GM23338 (cell line): ENCODE data around the gene NPDC1. TPM values are rescaled to one million over a fixed set of nuclear protein-coding genes. Genes with fewer than 3 reads are reported as not detected.
A peak's percentile ranks its signal among the peaks of the same experiment; 100 is the strongest.

ENCODE experiments used
- ATAC-seq: fragments of 200-7000 bp; cut with Tn5 transposase; 3 replicates; pipeline ENCODE4 v1.9.1; 2020
- DNase-seq: peaks from one replicate; pipeline ENCODE4 v3.0.0-alpha.2; 2015; ENCODE audit warnings: low spot score
- H2AFZ ChIP-seq: fragments of 200-600 bp; sonication (generic); 2 replicates; pipeline ENCODE4 v1.8.0; 2016; ENCODE audit warnings: antibody characterized with exemption, mild to moderate bottlenecking, moderate library complexity
- H3F3A ChIP-seq: fragments of 200-600 bp; sonication (generic); replicated peaks from 2 replicates; pipeline ENCODE4 v1.8.0; 2017; ENCODE audit warnings: antibody characterized with exemption, mixed run types, low read depth
- H3K27ac ChIP-seq: fragments of 200-600 bp; sonication (generic); 2 replicates; pipeline ENCODE4 v1.6.1; 2016; ENCODE audit warnings: low read depth
- H3K27me3 ChIP-seq: fragments of 200-600 bp; sonication (generic); 2 replicates; pipeline ENCODE4 v1.8.0; 2016; ENCODE audit warnings: mild to moderate bottlenecking, mixed run types, moderate library complexity; ENCODE audit not compliant: insufficient read depth
- H3K36me3 ChIP-seq: fragments of 200-600 bp; sonication (generic); 2 replicates; pipeline ENCODE4 v1.8.0; 2016; ENCODE audit warnings: mild to moderate bottlenecking; ENCODE audit not compliant: insufficient read depth
- H3K4me1 ChIP-seq: fragments of 200-600 bp; sonication (generic); 2 replicates; pipeline ENCODE4 v1.8.0; 2016; ENCODE audit warnings: mild to moderate bottlenecking, moderate library complexity; ENCODE audit not compliant: insufficient read depth
- H3K4me2 ChIP-seq: fragments of 200-600 bp; sonication (generic); 2 replicates; pipeline ENCODE4 v1.7.1; 2017; ENCODE audit warnings: mixed run types
- H3K4me3 ChIP-seq: fragments of 200-600 bp; sonication (generic); 2 replicates; pipeline ENCODE4 v1.6.1; 2016; ENCODE audit warnings: mixed run types
- H3K79me2 ChIP-seq: fragments of 200-600 bp; sonication (generic); replicated peaks from 2 replicates; pipeline ENCODE4 v1.8.0; 2017; ENCODE audit warnings: mild to moderate bottlenecking; ENCODE audit not compliant: insufficient read depth
- H3K9me2 ChIP-seq: fragments of 200-600 bp; sonication (generic); 2 replicates; pipeline ENCODE4 v1.8.0; 2017; ENCODE audit not compliant: insufficient read depth
- H4K20me1 ChIP-seq: fragments of 200-600 bp; sonication (generic); replicated peaks from 2 replicates; pipeline ENCODE4 v1.8.0; 2017; ENCODE audit warnings: mild to moderate bottlenecking; ENCODE audit not compliant: insufficient read depth
- H3K27ac Mint-ChIP-seq: 2 replicates; pipeline ENCODE4 v1.8.0; 2020; ENCODE audit warnings: inconsistent platforms, mild to moderate bottlenecking, moderate library complexity, mixed read lengths
- H3K27me3 Mint-ChIP-seq: 3 replicates; pipeline ENCODE4 v1.8.0; 2022; ENCODE audit warnings: low read depth, mild to moderate bottlenecking, moderate library complexity, mixed read lengths, inconsistent platforms; ENCODE audit not compliant: insufficient read depth, poor library complexity
- H3K36me3 Mint-ChIP-seq: 3 replicates; pipeline ENCODE4 v1.8.0; 2021; ENCODE audit warnings: low read depth, mild to moderate bottlenecking, inconsistent platforms, moderate library complexity, mixed read lengths
- H3K4me1 Mint-ChIP-seq: 3 replicates; pipeline ENCODE4 v1.8.0; 2020; ENCODE audit warnings: mild to moderate bottlenecking, inconsistent platforms, mixed read lengths
- H3K4me3 Mint-ChIP-seq: 3 replicates; pipeline ENCODE4 v1.8.0; 2021; ENCODE audit warnings: moderate library complexity, mild to moderate bottlenecking, inconsistent platforms, mixed read lengths
- H3K9me3 Mint-ChIP-seq: 3 replicates; pipeline ENCODE4 v1.8.0; 2020; ENCODE audit warnings: moderate library complexity, mild to moderate bottlenecking, inconsistent platforms, mixed read lengths
- CREB1 ChIP-seq: fragments of 250-450 bp; sonication (Bioruptor Pico); IDR thresholded peaks from 2 replicates; pipeline ENCODE4 v1.5.0; 2020; ENCODE audit warnings: low read depth, mild to moderate bottlenecking, moderate library complexity
- CTCF ChIP-seq, 2 experiments: fragments of 200-600 bp in 1 of 2; sonication (generic) in 1 of 2; conservative IDR thresholded peaks; 2 replicates each; pipeline versions ENCODE4 v1.5.1 to v1.6.1; 2016 to 2017; ENCODE audit warnings: antibody characterized with exemption in 2 of 2, low read depth in 2 of 2, mild to moderate bottlenecking in 2 of 2, moderate library complexity in 1 of 2
- ETS1 ChIP-seq: IDR thresholded peaks from 2 replicates; pipeline ENCODE4 v1.6.1; 2016; ENCODE audit warnings: antibody characterized with exemption
- EZH2 ChIP-seq: fragments of 200-600 bp; sonication (generic); IDR thresholded peaks from one replicate; pipeline ENCODE4 v1.8.0; 2017; ENCODE audit warnings: antibody characterized with exemption, mild to moderate bottlenecking, low read depth; ENCODE audit not compliant: unreplicated experiment
- JUNB ChIP-seq: IDR thresholded peaks from one replicate; pipeline ENCODE4 v1.6.1; 2016; ENCODE audit warnings: antibody characterized with exemption; ENCODE audit not compliant: unreplicated experiment
- polyA plus RNA-seq: library from polyadenylated mRNA; unstranded; fragments of >200 nt; fragmentation: Nextera tagmentation; extraction: Ambion mirVana; gene quantifications from 2 replicates; pipeline ENCODE4 v1.2.1, GENCODE V29; 2016
- total RNA-seq: library from RNA; depleted of rRNA; stranded (reverse); fragments of >200 nt; shearing (Covaris generic); gene quantifications from 2 replicates; pipeline ENCODE4 v1.2.3, GENCODE V29; 2014

The NPDC1 gene
- total and polyA plus RNA-seq, 2 experiments from 2014 or later = 34.3 to 35.5 TPM

DNA sequence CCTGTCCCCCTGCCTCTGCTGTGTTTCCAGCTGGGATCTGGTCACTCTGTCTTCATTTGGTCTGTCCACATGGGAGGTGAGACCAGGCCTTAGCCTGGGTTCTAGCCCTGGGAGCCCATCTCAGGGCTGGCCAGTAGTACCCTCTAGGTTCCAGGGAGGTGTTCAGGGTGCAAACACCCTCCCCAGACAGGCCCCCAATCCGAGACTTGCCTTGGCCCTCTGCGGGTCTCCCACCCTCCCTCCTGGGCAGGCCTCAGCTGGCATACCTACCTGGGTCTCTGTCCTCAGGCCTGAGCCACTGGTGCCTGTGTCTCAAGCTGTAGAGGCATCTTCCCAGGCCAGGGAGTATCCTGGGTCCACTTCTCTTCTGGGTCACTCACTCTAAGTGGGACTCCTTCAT is 25.3 kb upstream of the NPDC1 start (continued):
- TF ChIP-seq CREB1 (CRISPR knock-in tag) = no peak

- Histone ChIP-seq H3K27me3 (peaks cover 11% of the 10 kb centered on the region; the same call in 1 of the 2 replicates), H4K20me1 (peaks cover 11% of the 10 kb centered on the region; the same call in 1 of the 2 replicates)
- ATAC-seq = peak; percentile 16
These were observed 24.9 kb upstream of the NPDC1 start for GRCh38 chr9:137070906-137071275.

GRCh38 chr9:137070201-137070905 is 24.4 kb upstream of the NPDC1 start, which contains the start of gene SAPCD2:
SAPCD2 (minus strand) TSS chr9:137070557; CDS start chr9:137070460, 97 bp downstream.
- Histone ChIP-seq H4K20me1 (peaks cover 11% of the 10 kb centered on the region; the same call in 1 of the 2 replicates), H3K4me2 (peak within 1 kb of the TSS; percentile 85), H3K36me3 (no peaks in the 10 kb centered on the region; the same call in 1 of the 2 replicates), H3K4me1 (peaks cover 25% of the 10 kb centered on the region), H2AFZ (peak within 1 kb of the TSS; percentile 74; the same call in 1 of the 2 replicates), H3F3A (peaks cover 19% of the 10 kb centered on the region; the same call in 1 of the 2 replicates), H3K27ac (0 out of 2 replicates have a peak within 1 kb of the TSS, but pooled peaks have one; percentile 66), H3K27me3 (0 out of 2 replicates have a peak, but pooled peaks cover 8% of the 10 kb centered on the region), H3K9me2 (no peaks in the 10 kb centered on the region), H3K4me3 (peak within 1 kb of the TSS; percentile 71), H3K79me2 (peaks cover 10% of the 10 kb centered on the region; the same call in 1 of the 2 replicates)
- Mint-ChIP-seq H3K9me3 (no peaks in the 10 kb centered on the region; the same call in 2 of the 3 replicates), H3K36me3 (no peaks in the 10 kb centered on the region; the same call in 1 of the 3 replicates), H3K27me3 (peaks cover 15% of the 10 kb centered on the region), H3K4me1 (peaks cover 25% of the 10 kb centered on the region), H3K4me3 (peak within 1 kb of the TSS; percentile 72), H3K27ac (no peak within 1 kb of the TSS)
- DNase-seq (peak; percentile 96), ATAC-seq (peak; percentile 82)
- TF ChIP-seq ETS1 (0 out of 2 replicates have a peak, but pooled peaks have one; percentile 13), JUNB (no peak), EZH2 (no peak)

More at GRCh38 chr9:137070906-137071275, 24.9 kb upstream of the NPDC1 start:
- no peaks in the 10 kb centered on the region for H3K9me2 ChIP-seq
- peaks cover 27% of the 10 kb centered on the region for H3K4me1 ChIP-seq
- H3K4me3 ChIP-seq = peak overlapping the region; percentile 71
- peak overlapping the region; percentile 85 for H3K4me2 ChIP-seq
- peaks cover 16% of the 10 kb centered on the region for H3K27me3 Mint-ChIP-seq
- H3K36me3 Mint-ChIP-seq = no peaks in the 10 kb centered on the region; the same call in 2 of the 3 replicates
- peak overlapping the region; percentile 74; the same call in 1 of the 2 replicates for H2AFZ ChIP-seq
- peaks cover 27% of the 10 kb centered on the region for H3K4me1 Mint-ChIP-seq
- DNase-seq = no peak
- no peak overlapping the region for H3K27ac Mint-ChIP-seq
- peaks cover 10% of the 10 kb centered on the region; the same call in 1 of the 2 replicates for H3K79me2 ChIP-seq
- TF ChIP-seq JUNB (no peak), CTCF (conservative IDR thresholded peaks at IDR 0.05; ENCODE audit: low read depth in 2 of 2) (peak in 1 of 2 experiments; percentile 34; a peak in 1 of 4 replicates)
- no peaks in the 10 kb centered on the region; the same call in 2 of the 3 replicates for H3K9me3 Mint-ChIP-seq
- H3K4me3 Mint-ChIP-seq = peak overlapping the region; percentile 72
- H3K27ac ChIP-seq = 0 out of 2 replicates have a peak overlapping the region, but pooled peaks have one; percentile 66
- H3K36me3 ChIP-seq = no peaks in the 10 kb centered on the region; the same call in 1 of the 2 replicates
- peaks cover 19% of the 10 kb centered on the region; the same call in 1 of the 2 replicates for H3F3A ChIP-seq
